Spinal cord (tissue), 10 donors: ENCODE data around the gene SSBP4. TPM values are rescaled to one million over a fixed set of nuclear protein-coding genes. Genes with fewer than 3 reads are reported as not detected.

Experiments used
- DNase-seq, 6 donors: peaks; one replicate each; pipeline versions ENCODE4 v3.0.0 to v3.0.0-alpha.2; 2013 to 2015; ENCODE audit warnings: low spot score in 6 of 6, low read depth in 4 of 6
- H3K27ac ChIP-seq: one replicate; pipeline ENCODE4 v1.5.1; 2013; ENCODE audit warnings: low read depth, low read length, control low read depth
- H3K27me3 ChIP-seq: one replicate; pipeline ENCODE4 v1.6.1; 2013; ENCODE audit warnings: low read length; ENCODE audit not compliant: control insufficient read depth, insufficient read depth
- H3K36me3 ChIP-seq: one replicate; pipeline ENCODE4 v1.6.1; 2013; ENCODE audit warnings: low read length; ENCODE audit not compliant: control insufficient read depth, insufficient read depth
- H3K4me1 ChIP-seq: one replicate; pipeline ENCODE4 v1.6.1; 2013; ENCODE audit warnings: low read length; ENCODE audit not compliant: control insufficient read depth, insufficient read depth
- H3K4me3 ChIP-seq: one replicate; pipeline ENCODE4 v1.5.1; 2013; ENCODE audit warnings: low read depth, low read length, control low read depth
- H3K9me3 ChIP-seq: one replicate; pipeline ENCODE4 v1.6.1; 2013; ENCODE audit warnings: low read length; ENCODE audit not compliant: control insufficient read depth, insufficient read depth
- whole genome bisulfite sequencing: methylation state at CpG from one replicate; pipeline ENCODE4 v1.1.5; 2013; ENCODE audit warnings: missing lambda C conversion rate; ENCODE audit not compliant: insufficient coverage; 5-methylcytosine and 5-hydroxymethylcytosine counted together
- polyA plus RNA-seq, 2 donors: library from polyadenylated mRNA; unstranded; fragments of 120-200 nt; gene quantifications; one replicate each; pipeline ENCODE4 v1.2.1, GENCODE V29; 2013; ENCODE audit not compliant: insufficient read length in 2 of 2
- total RNA-seq, 2 donors: library from RNA; depleted of rRNA in 1 of 2; stranded (reverse); fragments of 120-200 nt in 1 of 2; fragments of >200 nt in 1 of 2; gene quantifications; one replicate each; pipeline versions ENCODE4 v1.2.3 to v1.2.4, GENCODE V29; 2013 to 2014
- donor health status: healthy.

The SSBP4 gene
- total and polyA plus RNA-seq, 4 donors = 33.5 to 166 (median 128) TPM

DNA sequence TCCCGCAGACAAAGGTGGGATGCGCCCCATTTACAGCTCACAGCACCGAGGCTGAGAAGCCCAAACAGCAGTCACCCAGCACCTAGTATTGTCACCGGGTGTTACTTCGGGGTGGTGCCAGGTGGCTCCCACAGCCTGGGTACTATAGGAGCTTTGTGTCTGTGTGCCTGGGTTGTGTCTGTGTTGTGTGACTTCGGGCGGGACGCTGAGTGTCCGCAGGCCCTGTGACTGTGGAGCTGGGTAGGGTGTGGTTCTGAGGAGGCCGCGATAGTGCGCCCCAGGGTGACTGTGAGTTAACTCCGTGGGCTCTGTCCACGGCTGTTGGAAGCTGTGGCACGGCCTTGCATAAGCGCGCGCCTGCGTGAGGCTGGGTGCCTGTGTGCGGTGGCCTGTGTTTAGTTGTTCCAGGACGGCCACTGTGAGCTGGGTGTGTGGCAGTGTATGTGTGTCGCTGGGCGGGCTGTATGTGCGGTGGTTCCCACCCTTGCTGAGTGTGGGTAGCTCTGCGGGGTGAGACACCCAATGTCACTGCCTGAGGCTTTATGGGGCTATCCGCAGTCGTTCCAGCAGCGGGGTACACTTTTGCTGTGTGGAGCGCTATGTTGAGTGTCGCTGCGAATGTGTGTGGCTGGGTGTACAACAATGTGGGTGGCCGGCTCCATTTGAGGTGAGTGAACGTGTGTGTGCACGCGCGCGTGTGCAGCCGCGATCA, 559 bp upstream of the SSBP4 start:
- 14% methylated on average over 39 of the region's 39 CpGs for WGBS
- Histone ChIP-seq H3K9me3 (no peaks in the 10 kb centered on the region), H3K36me3 (peaks cover 21% of the 10 kb centered on the region), H3K27ac (peak overlapping the region; percentile 98), H3K4me1 (peaks cover 85% of the 10 kb centered on the region), H3K27me3 (no peaks in the 10 kb centered on the region), H3K4me3 (peak overlapping the region; percentile 45)
- no peak for DNase-seq

GRCh38 chr19:18419699-18420460, 682 bp downstream of the SSBP4 start:
- no peaks in the 10 kb centered on the region for H3K9me3 ChIP-seq
- peak overlapping the region; percentile 71 for H3K4me3 ChIP-seq
- under 1% methylated on average over 97 of the region's 97 CpGs for WGBS
- no peak overlapping the region for H3K27ac ChIP-seq
- H3K36me3 ChIP-seq = peaks cover 27% of the 10 kb centered on the region
- no peaks in the 10 kb centered on the region for H3K27me3 ChIP-seq
- peak in 2 of 6 donors; percentile 48 to 49 for DNase-seq
- H3K4me1 ChIP-seq = peaks cover 87% of the 10 kb centered on the region

DNA sequence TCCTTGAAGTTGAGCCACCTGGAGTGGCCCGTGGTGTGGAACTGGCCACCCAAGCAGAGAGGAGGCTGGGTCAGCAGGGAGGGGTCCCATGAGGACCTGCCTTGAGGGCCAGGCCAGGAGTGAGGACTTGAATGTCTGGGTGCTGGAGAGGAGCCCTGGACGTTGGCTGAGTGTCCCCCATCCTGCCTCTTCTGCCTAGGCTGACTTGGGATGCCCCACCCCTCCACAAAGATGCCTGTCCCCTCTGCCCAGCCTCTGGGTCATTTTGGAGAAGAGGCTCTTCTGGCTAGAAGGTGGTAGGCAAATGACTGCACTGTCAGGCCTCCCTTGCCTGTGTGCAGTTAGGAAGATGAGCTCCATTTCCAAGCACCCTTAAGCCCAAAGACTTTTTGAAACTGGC, 1.7 kb downstream of the SSBP4 start:
- H3K9me3 ChIP-seq = no peaks in the 10 kb centered on the region
- no peak for DNase-seq
- no peak overlapping the region for H3K4me3 ChIP-seq
- H3K36me3 ChIP-seq = peaks cover 31% of the 10 kb centered on the region
- H3K27ac ChIP-seq = no peak overlapping the region
- WGBS = 50% methylated on average over 1 of the region's 2 CpGs
- peaks cover 87% of the 10 kb centered on the region for H3K4me1 ChIP-seq
- no peaks in the 10 kb centered on the region for H3K27me3 ChIP-seq

GRCh38 chr19:18421371-18421959, 2.3 kb downstream of the SSBP4 start:
- Histone ChIP-seq H3K9me3 (no peaks in the 10 kb centered on the region), H3K36me3 (peaks cover 35% of the 10 kb centered on the region), H3K4me1 (peaks cover 87% of the 10 kb centered on the region), H3K27me3 (no peaks in the 10 kb centered on the region), H3K4me3 (no peak overlapping the region), H3K27ac (no peak overlapping the region)
- 78% methylated on average over 8 of the region's 12 CpGs for WGBS
- DNase-seq = no peak

GRCh38 chr19:18422530-18423191, 3.5 kb downstream of the SSBP4 start:
- peaks cover 79% of the 10 kb centered on the region for H3K4me1 ChIP-seq
- no peak overlapping the region for H3K27ac ChIP-seq
- peak in 1 of 6 donors; percentile 22 for DNase-seq
- H3K36me3 ChIP-seq = peaks cover 46% of the 10 kb centered on the region
- H3K9me3 ChIP-seq = no peaks in the 10 kb centered on the region
- H3K27me3 ChIP-seq = no peaks in the 10 kb centered on the region
- WGBS = 67% methylated on average over 10 of the region's 14 CpGs
- H3K4me3 ChIP-seq = no peak overlapping the region

DNA sequence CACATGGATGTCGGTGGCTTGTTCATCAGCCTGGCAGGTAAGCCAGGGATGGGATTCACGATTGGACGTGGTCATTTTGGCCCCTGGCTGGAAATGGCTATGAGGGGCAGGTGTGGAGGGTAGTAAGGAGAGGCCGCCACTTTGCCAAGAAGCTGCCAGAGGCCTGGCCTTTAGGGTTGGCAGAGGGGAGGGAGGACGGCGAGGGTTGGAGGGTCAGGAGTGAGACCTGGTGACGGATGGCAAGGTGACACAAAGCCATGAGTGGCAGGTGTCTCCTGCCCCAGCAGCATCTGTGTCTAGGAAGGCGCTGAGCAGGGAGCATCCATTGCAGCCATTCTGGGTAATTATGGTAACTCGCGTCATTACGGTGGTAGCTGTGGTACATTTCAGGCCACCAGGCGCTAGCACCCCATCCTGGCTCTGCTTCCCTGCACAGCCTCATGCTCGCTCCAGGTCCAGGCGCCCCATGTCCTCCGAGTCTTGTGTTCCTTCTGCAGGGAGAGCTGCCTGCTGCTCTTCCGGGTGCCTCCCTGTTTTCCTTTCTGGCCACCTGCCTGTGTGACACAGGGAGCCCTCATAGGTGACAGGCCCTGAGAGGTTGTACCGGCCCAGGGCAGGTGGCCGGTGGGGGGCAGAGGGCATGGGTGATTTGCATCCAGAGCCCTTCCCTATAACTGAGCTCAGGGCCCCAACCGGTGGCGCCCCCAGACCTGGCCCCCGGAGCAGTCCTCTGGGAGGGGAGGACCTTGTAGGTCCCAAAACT, 4.2 kb downstream of the SSBP4 start:
- Histone ChIP-seq H3K27me3 (no peaks in the 10 kb centered on the region), H3K4me1 (peaks cover 77% of the 10 kb centered on the region), H3K9me3 (no peaks in the 10 kb centered on the region), H3K27ac (no peak overlapping the region), H3K4me3 (no peak overlapping the region), H3K36me3 (peaks cover 53% of the 10 kb centered on the region)
- whole genome bisulfite sequencing = 72% methylated on average over 19 of the region's 21 CpGs
- DNase-seq = no peak

DNA sequence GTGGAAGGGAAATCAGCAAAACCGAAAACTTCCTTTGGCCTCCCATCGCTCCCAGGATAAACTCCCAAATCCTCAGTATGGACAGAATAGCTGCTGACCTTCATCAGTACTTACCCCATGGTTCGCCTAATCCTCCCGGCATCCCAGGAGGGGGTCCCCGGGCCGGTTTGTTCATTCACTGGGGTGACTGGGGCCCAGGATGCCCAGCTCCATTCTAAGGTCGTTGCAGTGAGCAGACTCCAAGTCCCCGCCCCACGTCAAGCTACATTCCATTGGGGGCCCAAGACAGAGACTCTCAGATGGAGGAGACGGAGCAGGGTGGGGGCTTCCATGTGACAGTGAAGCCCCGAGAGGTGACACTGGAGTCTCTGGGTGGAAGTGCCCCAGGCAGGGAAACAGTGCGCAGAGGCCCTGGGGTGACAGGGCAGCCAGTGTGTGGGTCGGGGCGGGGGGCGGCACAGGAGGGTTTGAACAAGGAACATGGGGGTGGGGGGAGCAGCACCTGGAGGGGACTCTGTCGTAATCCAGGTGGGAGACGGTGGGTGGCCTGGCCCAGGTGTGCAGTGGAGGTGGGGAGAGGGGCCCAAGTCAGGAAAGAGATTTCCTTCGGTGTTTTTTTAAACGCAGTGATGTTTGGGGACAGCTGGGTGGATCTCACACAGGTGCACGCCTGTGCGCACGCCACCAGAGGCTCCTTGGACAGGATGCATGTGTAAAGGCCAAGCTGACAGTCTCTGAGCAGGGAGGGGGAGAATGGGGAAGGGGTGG, 5.1 kb downstream of the SSBP4 start:
- Histone ChIP-seq H3K36me3 (peaks cover 53% of the 10 kb centered on the region), H3K9me3 (no peaks in the 10 kb centered on the region), H3K27me3 (no peaks in the 10 kb centered on the region), H3K4me1 (peaks cover 79% of the 10 kb centered on the region), H3K27ac (no peak overlapping the region), H3K4me3 (no peak overlapping the region)
- WGBS = 69% methylated on average over 22 of the region's 22 CpGs
- DNase-seq = no peak

GRCh38 chr19:18424890-18425514, 5.8 kb downstream of the SSBP4 start:
- peaks cover 84% of the 10 kb centered on the region for H3K4me1 ChIP-seq
- no peak overlapping the region for H3K4me3 ChIP-seq
- DNase-seq = no peak
- H3K27me3 ChIP-seq = no peaks in the 10 kb centered on the region
- H3K36me3 ChIP-seq = peaks cover 57% of the 10 kb centered on the region
- 65% methylated on average over 11 of the region's 17 CpGs for WGBS
- H3K27ac ChIP-seq = no peak overlapping the region
- no peaks in the 10 kb centered on the region for H3K9me3 ChIP-seq
